Brain microvascular endothelial cell (primary cell): Measurements from ENCODE around the gene AGBL3.

ENCODE experiments used
- DNase-seq: peaks from one replicate; pipeline ENCODE4 v3.0.0-alpha.2; 2020
- H3K27ac ChIP-seq: fragments of 250-450 bp; sonication (Bioruptor Pico); 2 replicates; pipeline ENCODE4 v1.5.1; 2020; ENCODE audit warnings: mild to moderate bottlenecking, moderate library complexity
- H3K27me3 ChIP-seq: fragments of 250-450 bp; sonication (Bioruptor Pico); replicated peaks from 2 replicates; pipeline ENCODE4 v1.5.1; 2020; ENCODE audit warnings: mild to moderate bottlenecking
- H3K36me3 ChIP-seq: fragments of 250-450 bp; sonication (Bioruptor Pico); replicated peaks from 2 replicates; pipeline ENCODE4 v1.5.1; 2020; ENCODE audit warnings: mild to moderate bottlenecking
- H3K4me3 ChIP-seq: 2 replicates; pipeline ENCODE4 v1.5.1; 2011; ENCODE audit warnings: low read depth, mild to moderate bottlenecking, control low read depth, low read length, moderate library complexity
- CTCF ChIP-seq: IDR thresholded peaks from 2 replicates; pipeline ENCODE4 v1.5.1; 2011; ENCODE audit warnings: low read depth, mild to moderate bottlenecking, moderate library complexity, low read length, control low read depth, inconsistent platforms; ENCODE audit errors: missing control alignments
- in situ Hi-C: cut with HindIII; loops from 2 replicates; pipeline ENCODE4 v1.10.0; 2017; ENCODE audit warnings: low sequenced_read_pairs, low pct_ligation_motif_present

Gene AGBL3

GRCh38 chr7:135143885-135144668 lies 157.8 kb downstream of the AGBL3 start:
- DNase-seq, result no peak
- in situ Hi-C loops, result no loop called here
- Histone ChIP-seq H3K27me3 (no peaks in the 10 kb centered on the region), H3K4me3 (no peak overlapping the region), H3K27ac (no peak overlapping the region), H3K36me3 (no peaks in the 10 kb centered on the region)
- no peak for TF ChIP-seq CTCF

GRCh38 chr7:135147341-135147898 lies 161.1 kb downstream of the AGBL3 start:
- no peaks in the 10 kb centered on the region for H3K27me3 ChIP-seq
- H3K36me3 ChIP-seq, result no peaks in the 10 kb centered on the region
- no peak for TF ChIP-seq CTCF
- peak overlapping the region; percentile 23 for H3K4me3 ChIP-seq
- peak; percentile 16 for DNase-seq
- peak overlapping the region; percentile 62 for H3K27ac ChIP-seq
- in situ Hi-C loops, result no loop called here

- peak; percentile 66 for DNase-seq
- in situ Hi-C loops, result no loop called here
- Histone ChIP-seq H3K27me3 (no peaks in the 10 kb centered on the region), H3K4me3 (peak within 1 kb of the TSS; percentile 23), H3K36me3 (no peaks in the 10 kb centered on the region), H3K27ac (peak within 1 kb of the TSS; percentile 62)
- TF ChIP-seq CTCF, result no peak
Observed at GRCh38 chr7:135147899-135148721, 161.8 kb downstream of the AGBL3 start, which contains the start of gene TMEM140. Gene TMEM140 (plus strand): TSS chr7:135148072. CDS start chr7:135164442, 16,370 bp downstream.

- TF ChIP-seq CTCF, result no peak
- Histone ChIP-seq H3K4me3 (no peak overlapping the region), H3K36me3 (no peaks in the 10 kb centered on the region), H3K27ac (no peak overlapping the region), H3K27me3 (no peaks in the 10 kb centered on the region)
- DNase-seq, result no peak
- in situ Hi-C loops, result loop anchor here (25.0 kb wide), 1 partner anchor 163 kb away; the partner anchor contains the start of gene AGBL3
Observed at GRCh38 chr7:135150072-135150782, 163.9 kb downstream of the AGBL3 start.

GRCh38 chr7:135151132-135151531 lies 164.8 kb downstream of the AGBL3 start:
- DNase-seq, result no peak
- in situ Hi-C loops, result loop anchor here (25.0 kb wide), 1 partner anchor 164 kb away; the partner anchor contains the start of gene AGBL3
- no peaks in the 10 kb centered on the region for H3K36me3 ChIP-seq
- H3K27ac ChIP-seq, result no peak overlapping the region
- TF ChIP-seq CTCF, result no peak
- no peaks in the 10 kb centered on the region for H3K27me3 ChIP-seq
- no peak overlapping the region for H3K4me3 ChIP-seq
